Transverse colon (tissue), 3 donors: ENCODE measurements around the gene ATAD3C.

Source experiments
- EP300 ChIP-seq: sonication (generic); formaldehyde crosslinking; IDR thresholded peaks from one replicate; pipeline ENCODE4 v1.6.1; 2017; ENCODE audit warnings: antibody characterized with exemption, low read depth
- POLR2A ChIP-seq: fragments of 450-650 bp; IDR thresholded peaks from one replicate; pipeline ENCODE4 v1.6.1; 2016; ENCODE audit warnings: antibody characterized with exemption, mild to moderate bottlenecking, moderate library complexity
- TF ChIP-seq, protein P1 (sequence below), 5 experiments: fragments of 200-600 bp in 3 of 5; fragments of 450-650 bp in 2 of 5; sonication (generic) in 3 of 5; IDR thresholded peaks; 1 replicate in 2 of 5; 2 replicates in 3 of 5; pipeline ENCODE4 v1.5.1; 2016 to 2017; ENCODE audit warnings: antibody characterized with exemption in 5 of 5, inconsistent platforms in 3 of 5, mild to moderate bottlenecking in 2 of 5, moderate library complexity in 1 of 5

DNA sequence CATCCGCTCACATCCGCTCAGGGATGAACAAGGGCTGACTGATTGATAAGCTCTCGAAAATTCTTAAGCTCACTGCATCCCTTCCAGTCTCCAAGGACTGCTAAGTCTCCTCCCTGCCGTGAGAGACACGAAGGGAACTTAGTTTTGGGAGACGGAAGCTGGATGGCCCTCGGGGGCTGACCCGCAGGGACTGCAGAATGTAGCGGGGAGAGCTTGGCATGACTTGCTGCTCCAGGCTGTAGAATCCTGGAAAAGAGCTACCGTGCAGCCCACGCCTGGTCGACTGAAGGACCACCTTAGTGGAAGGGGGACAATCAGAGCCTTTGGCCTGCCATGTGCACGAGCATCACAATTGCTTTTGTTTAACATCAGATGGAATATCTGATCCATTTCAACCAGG lies 33.7 kb upstream of the ATAD3C start:
- TF ChIP-seq EP300 (no peak), POLR2A (no peak)
- TF ChIP-seq, protein P1, sequence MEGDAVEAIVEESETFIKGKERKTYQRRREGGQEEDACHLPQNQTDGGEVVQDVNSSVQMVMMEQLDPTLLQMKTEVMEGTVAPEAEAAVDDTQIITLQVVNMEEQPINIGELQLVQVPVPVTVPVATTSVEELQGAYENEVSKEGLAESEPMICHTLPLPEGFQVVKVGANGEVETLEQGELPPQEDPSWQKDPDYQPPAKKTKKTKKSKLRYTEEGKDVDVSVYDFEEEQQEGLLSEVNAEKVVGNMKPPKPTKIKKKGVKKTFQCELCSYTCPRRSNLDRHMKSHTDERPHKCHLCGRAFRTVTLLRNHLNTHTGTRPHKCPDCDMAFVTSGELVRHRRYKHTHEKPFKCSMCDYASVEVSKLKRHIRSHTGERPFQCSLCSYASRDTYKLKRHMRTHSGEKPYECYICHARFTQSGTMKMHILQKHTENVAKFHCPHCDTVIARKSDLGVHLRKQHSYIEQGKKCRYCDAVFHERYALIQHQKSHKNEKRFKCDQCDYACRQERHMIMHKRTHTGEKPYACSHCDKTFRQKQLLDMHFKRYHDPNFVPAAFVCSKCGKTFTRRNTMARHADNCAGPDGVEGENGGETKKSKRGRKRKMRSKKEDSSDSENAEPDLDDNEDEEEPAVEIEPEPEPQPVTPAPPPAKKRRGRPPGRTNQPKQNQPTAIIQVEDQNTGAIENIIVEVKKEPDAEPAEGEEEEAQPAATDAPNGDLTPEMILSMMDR (IDR thresholded peaks at IDR 0.05) = no peak
